HepG2 (cell line): ENCODE data around the gene BCAS3. TPM values are rescaled to one million over a fixed set of nuclear protein-coding genes. Genes with fewer than 3 reads are reported as not detected.

ENCODE experiments used
- FOXJ3 ChIP-seq: sonication (generic); formaldehyde crosslinking; IDR thresholded peaks from 2 replicates; pipeline ENCODE4 v1.4.0; 2020; ENCODE audit warnings: missing genetic modification reagents, mild to moderate bottlenecking, borderline replicate concordance
- NR2F6 ChIP-seq, 2 experiments: IDR thresholded peaks; 2 replicates each; pipeline ENCODE4 v1.6.1; 2016; ENCODE audit warnings: antibody characterized with exemption in 1 of 2, mild to moderate bottlenecking in 1 of 2
- SIX1 ChIP-seq: sonication (generic); formaldehyde crosslinking; IDR thresholded peaks from 2 replicates; pipeline ENCODE4 v1.4.0; 2020; ENCODE audit warnings: missing genetic modification reagents, borderline replicate concordance
- SMAD9 ChIP-seq: sonication (generic); formaldehyde crosslinking; IDR thresholded peaks from 2 replicates; pipeline ENCODE4 v1.5.1; 2020; ENCODE audit warnings: mild to moderate bottlenecking, missing genetic modification reagents
- SSRP1 ChIP-seq: IDR thresholded peaks from 2 replicates; pipeline ENCODE4 v1.6.1; 2016; ENCODE audit warnings: control low read depth
- TARDBP ChIP-seq: sonication (generic); formaldehyde crosslinking; IDR thresholded peaks from 2 replicates; pipeline ENCODE4 v1.8.0; 2022; ENCODE audit warnings: mild to moderate bottlenecking, missing genetic modification reagents
- ZBTB8A ChIP-seq: sonication (generic); formaldehyde crosslinking; IDR thresholded peaks from 2 replicates; pipeline ENCODE4 v1.4.0; 2020; ENCODE audit warnings: mild to moderate bottlenecking, low read depth, missing genetic modification reagents, borderline replicate concordance
- ZFP82 ChIP-seq: sonication (generic); formaldehyde crosslinking; IDR thresholded peaks from 2 replicates; pipeline ENCODE4 v1.5.1; 2020; ENCODE audit warnings: mild to moderate bottlenecking, missing genetic modification reagents, borderline replicate concordance
- ZNF207 ChIP-seq: fragments of 450-650 bp; IDR thresholded peaks from 2 replicates; pipeline ENCODE4 v1.6.1; 2016; ENCODE audit warnings: antibody characterized with exemption, borderline replicate concordance
- ZNF274 ChIP-seq: sonication (generic); formaldehyde crosslinking; IDR thresholded peaks from 2 replicates; pipeline ENCODE4 v1.5.1; 2020; ENCODE audit warnings: mild to moderate bottlenecking, missing genetic modification reagents
- ZNF354B ChIP-seq: sonication (generic); formaldehyde crosslinking; IDR thresholded peaks from 2 replicates; pipeline ENCODE4 v1.8.0; 2022; ENCODE audit warnings: mild to moderate bottlenecking, missing genetic modification reagents
- ZNF563 ChIP-seq: sonication (generic); formaldehyde crosslinking; IDR thresholded peaks from 2 replicates; pipeline ENCODE4 v1.8.0; 2022; ENCODE audit warnings: mild to moderate bottlenecking, moderate library complexity, missing genetic modification reagents
- ZNF816 ChIP-seq: sonication (generic); formaldehyde crosslinking; IDR thresholded peaks from 2 replicates; pipeline ENCODE4 v1.8.0; 2022; ENCODE audit warnings: missing genetic modification reagents, mild to moderate bottlenecking, borderline replicate concordance
- polyA plus RNA-seq, 8 experiments: library from polyadenylated mRNA; depleted of rRNA in 3 of 8; stranded (reverse) in 7 of 8; unstranded in 1 of 8; fragments of >200 nt; fragmentation: Illumina TruSeq in 4 of 8; extraction: Trizol in 4 of 8; gene quantifications; 2 replicates each; pipeline versions ENCODE4 v1.2.1 to v1.2.3, GENCODE V29; 2011 to 2016; ENCODE audit warnings: low read depth in 4 of 8, missing spikeins in 1 of 8, mixed read lengths in 1 of 8; ENCODE audit not compliant: insufficient read depth in 1 of 8
- total RNA-seq, 5 experiments: library from RNA; depleted of rRNA; stranded (reverse); fragments of >200 nt; fragmentation: Illumina TruSeq; extraction: Trizol; gene quantifications; 2 replicates each; pipeline ENCODE4 v1.2.3, GENCODE V29; 2016; ENCODE audit warnings: low read depth in 1 of 5
- TF ChIP-seq, protein P1 (sequence below): sonication (generic); formaldehyde crosslinking; IDR thresholded peaks from 2 replicates; pipeline ENCODE4 v1.9.0; 2021; ENCODE audit warnings: missing genetic modification reagents, mild to moderate bottlenecking, borderline replicate concordance
- TF ChIP-seq, protein P2 (sequence below): sonication (generic); formaldehyde crosslinking; IDR thresholded peaks from 2 replicates; pipeline ENCODE4 v1.4.0; 2020; ENCODE audit warnings: mild to moderate bottlenecking, missing genetic modification reagents
- TF ChIP-seq, protein P3 (sequence below): IDR thresholded peaks from 2 replicates; pipeline ENCODE4 v1.6.1; 2016; ENCODE audit warnings: low read depth, borderline replicate concordance

Gene BCAS3
- total and polyA plus RNA-seq, 2 of the 13 experiments (the other 11 are each of a cell fraction or from before 2014, with no cell fraction given) = 10.7 to 11.2 TPM

DNA sequence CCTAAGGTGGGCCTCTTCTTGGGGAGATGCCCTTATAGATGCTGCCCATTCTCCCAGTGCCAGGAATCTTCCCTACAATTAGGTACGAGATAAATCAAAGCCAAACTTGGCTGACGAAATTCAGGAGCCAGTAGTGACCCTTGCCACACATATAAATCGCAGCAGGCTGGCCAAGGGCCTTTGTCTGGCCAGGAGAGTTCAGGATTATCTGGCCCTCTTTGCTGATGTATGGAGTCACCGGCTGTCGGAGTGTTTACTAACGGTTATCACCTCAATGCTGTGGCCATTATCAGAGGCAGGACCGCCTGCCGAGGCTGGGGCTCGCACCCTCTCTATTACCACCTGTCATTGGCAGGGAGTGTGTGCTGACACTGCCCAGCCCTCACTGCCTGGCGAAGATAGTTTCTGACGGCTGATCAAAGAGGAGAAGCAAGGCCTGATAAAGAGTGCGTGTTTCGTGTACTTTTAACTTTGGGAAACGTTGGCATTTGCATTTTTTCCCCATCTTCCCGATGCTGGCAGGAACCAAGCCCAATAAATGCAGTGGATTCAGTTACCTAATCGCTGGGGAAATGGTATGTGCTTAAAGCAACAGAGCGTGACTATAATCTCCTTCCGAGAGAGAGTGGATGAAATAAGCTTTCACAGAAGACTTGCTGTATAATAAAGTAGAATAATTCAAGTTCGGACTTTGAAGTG lies 689.2 kb downstream of the BCAS3 start (continued):
- TF ChIP-seq, protein P1, sequence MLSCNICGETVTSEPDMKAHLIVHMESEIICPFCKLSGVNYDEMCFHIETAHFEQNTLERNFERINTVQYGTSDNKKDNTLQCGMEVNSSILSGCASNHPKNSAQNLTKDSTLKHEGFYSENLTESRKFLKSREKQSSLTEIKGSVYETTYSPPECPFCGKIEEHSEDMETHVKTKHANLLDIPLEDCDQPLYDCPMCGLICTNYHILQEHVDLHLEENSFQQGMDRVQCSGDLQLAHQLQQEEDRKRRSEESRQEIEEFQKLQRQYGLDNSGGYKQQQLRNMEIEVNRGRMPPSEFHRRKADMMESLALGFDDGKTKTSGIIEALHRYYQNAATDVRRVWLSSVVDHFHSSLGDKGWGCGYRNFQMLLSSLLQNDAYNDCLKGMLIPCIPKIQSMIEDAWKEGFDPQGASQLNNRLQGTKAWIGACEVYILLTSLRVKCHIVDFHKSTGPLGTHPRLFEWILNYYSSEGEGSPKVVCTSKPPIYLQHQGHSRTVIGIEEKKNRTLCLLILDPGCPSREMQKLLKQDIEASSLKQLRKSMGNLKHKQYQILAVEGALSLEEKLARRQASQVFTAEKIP (CRISPR knock-in tag) = no peak
- TF ChIP-seq SIX1 (CRISPR knock-in tag) (no peak), ZNF816 (CRISPR knock-in tag) (no peak), SMAD9 (CRISPR knock-in tag) (0 out of 2 replicates have a peak, but pooled peaks have one; percentile 81), ZNF563 (peak; percentile 74; the same call in 1 of the 2 replicates), ZNF207 (no peak), ZFP82 (CRISPR knock-in tag) (no peak), NR2F6 (IDR thresholded peaks at IDR 0.05) (peak; percentile 81), NR2F6 (CRISPR knock-in tag; IDR thresholded peaks at IDR 0.05) (peak; percentile 81), TARDBP (peak; percentile 77; the same call in 1 of the 2 replicates), ZNF354B (CRISPR knock-in tag) (0 out of 2 replicates have a peak, but pooled peaks have one; percentile 83), SSRP1 (CRISPR knock-in tag) (peak; percentile 21; the same call in 1 of the 2 replicates), ZBTB8A (CRISPR knock-in tag) (no peak), ZNF274 (CRISPR knock-in tag) (peak; percentile 63; the same call in 1 of the 2 replicates), FOXJ3 (CRISPR knock-in tag) (peak; percentile 83)
- TF ChIP-seq, protein P2, sequence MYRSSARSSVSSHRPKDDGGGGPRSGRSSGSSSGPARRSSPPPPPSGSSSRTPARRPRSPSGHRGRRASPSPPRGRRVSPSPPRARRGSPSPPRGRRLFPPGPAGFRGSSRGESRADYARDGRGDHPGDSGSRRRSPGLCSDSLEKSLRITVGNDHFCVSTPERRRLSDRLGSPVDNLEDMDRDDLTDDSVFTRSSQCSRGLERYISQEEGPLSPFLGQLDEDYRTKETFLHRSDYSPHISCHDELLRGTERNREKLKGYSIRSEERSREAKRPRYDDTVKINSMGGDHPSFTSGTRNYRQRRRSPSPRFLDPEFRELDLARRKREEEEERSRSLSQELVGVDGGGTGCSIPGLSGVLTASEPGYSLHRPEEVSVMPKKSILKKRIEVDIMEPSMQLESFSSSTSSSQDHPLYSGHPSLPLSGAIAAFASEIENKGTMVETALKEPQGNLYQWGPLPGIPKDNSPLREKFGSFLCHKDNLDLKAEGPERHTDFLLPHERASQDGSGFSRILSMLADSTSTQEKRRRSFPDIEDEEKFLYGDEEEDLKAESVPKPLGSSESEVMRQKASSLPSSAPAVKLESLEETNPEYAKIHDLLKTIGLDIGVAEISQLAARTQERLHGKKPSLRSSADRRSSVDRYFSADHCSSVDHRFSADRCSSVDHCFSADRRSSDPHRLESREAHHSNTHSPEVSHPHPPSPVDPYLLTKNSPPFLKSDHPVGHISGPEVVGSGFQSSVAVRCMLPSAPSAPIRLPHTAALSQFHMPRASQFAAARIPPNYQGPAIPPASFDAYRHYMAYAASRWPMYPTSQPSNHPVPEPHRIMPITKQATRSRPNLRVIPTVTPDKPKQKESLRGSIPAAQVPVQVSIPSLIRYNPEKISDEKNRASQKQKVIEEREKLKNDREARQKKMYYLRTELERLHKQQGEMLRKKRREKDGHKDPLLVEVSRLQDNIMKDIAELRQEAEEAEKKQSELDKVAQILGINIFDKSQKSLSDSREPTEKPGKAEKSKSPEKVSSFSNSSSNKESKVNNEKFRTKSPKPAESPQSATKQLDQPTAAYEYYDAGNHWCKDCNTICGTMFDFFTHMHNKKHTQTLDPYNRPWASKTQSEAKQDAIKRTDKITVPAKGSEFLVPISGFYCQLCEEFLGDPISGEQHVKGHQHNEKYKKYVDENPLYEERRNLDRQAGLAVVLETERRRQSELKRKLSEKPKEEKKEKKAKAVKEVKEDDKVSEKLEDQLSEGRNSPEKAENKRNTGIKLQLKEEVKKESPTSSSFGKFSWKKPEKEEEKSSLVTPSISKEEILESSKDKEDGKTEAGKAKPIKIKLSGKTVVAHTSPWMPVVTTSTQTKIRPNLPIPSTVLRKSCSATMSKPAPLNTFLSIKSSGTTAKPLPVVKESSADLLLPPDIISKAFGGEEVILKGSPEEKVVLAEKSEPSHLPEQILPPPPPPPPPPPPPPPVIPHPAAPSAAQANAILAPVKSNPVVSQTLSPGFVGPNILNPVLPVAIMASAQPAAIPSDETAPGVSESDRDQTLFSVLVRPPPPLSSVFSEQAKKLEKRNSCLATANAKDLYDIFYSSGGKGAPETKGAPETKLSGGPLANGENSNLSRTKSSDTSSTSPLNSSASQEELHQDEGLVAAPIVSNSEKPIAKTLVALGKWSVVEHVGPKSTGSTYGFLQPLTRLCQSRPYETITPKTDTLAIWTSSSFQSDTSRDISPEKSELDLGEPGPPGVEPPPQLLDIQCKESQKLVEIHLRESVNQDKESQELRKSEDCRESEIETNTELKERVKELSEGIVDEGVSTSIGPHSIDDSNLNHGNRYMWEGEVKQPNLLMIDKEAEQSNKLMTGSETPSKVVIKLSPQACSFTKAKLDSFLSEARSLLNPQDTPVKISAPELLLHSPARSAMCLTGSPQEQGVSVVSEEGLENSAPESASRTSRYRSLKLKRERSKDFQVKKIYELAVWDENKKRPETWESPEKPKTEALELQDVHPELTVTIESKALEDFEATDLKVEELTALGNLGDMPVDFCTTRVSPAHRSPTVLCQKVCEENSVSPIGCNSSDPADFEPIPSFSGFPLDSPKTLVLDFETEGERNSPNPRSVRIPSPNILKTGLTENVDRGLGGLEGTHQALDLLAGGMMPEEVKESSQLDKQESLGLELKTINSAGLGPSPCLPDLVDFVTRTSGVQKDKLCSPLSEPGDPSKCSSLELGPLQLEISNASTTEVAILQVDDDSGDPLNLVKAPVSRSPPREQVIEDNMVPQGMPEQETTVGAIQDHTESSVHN = no peak
- TF ChIP-seq, protein P3, sequence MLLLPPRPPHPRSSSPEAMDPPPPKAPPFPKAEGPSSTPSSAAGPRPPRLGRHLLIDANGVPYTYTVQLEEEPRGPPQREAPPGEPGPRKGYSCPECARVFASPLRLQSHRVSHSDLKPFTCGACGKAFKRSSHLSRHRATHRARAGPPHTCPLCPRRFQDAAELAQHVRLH (CRISPR knock-in tag) = no peak
